Measurements from ENCODE around the gene PGAP3. TPM values are rescaled to one million over a fixed set of nuclear protein-coding genes. Genes with fewer than 3 reads are reported as not detected.
A peak's percentile ranks its signal among the peaks of the same experiment; 100 is the strongest.

The PGAP3 gene
- total RNA-seq, 4 donors from 2014 or later: 19.9 to 82.6 (median 46.2) TPM

DNA sequence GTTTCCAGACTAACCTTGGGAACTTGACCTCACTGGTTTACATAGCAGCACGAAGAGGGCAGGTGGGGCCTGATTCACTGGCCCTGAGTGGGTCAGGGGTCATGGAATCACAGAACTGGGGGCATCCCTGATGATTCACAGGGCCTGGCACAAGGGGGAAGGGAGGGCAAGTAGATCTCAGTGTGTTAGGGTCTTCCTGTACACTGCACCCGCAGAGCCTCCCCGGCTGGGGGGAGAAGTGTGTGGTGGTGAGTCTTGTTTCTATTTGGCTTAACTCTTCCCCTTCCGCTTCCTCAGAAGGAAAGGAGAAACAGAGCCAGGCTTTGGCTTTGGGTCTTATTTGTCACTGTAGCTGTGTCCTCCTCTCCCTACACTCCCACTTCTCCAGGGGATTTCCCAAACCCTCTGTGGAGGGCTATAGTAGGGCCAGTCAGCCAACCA, 47.2 kb downstream of the PGAP3 start:
- Histone ChIP-seq H3K27ac (no peak overlapping the region), H3K4me1 (peaks cover 16 to 60% (median 42%) of the 10 kb centered on the region in 4 donors), H3K4me3 (no peak overlapping the region), H3K36me3 (no peaks in the 10 kb centered on the region), H3K27me3 (no peaks in the 10 kb centered on the region), H3K9me3 (no peaks in the 10 kb centered on the region)
- in situ Hi-C loops (cut with MboI; ENCODE audit: low pct_ligation_motif_present in 1 of 4, low pct_unique_long_range_greater_than_20kb in 1 of 4, low sequenced_read_pairs in 3 of 4): loop anchor here in 1 of 4 donors (25.0 kb wide), 1 partner anchor 97 kb away; the partner anchor contains the start of genes GRB7 and MIEN1
- intact Hi-C loops (cut with DNase I; ENCODE audit: low total_unique reads): no loop called here
- DNase-seq: no peak
- 39% methylated on average over 4 of the region's 4 CpGs; no CpG with 5 or more reads in 1 of the 2 donors for WGBS, 2 donors (ENCODE audit: low coverage in 1 of 2)
- TF ChIP-seq POLR2AphosphoS5 (IDR thresholded peaks at IDR 0.05) (no peak), POLR2A (IDR thresholded peaks at IDR 0.05) (no peak), EP300 (IDR thresholded peaks at IDR 0.05; ENCODE audit: low read depth) (no peak)
- TF ChIP-seq, protein P1, sequence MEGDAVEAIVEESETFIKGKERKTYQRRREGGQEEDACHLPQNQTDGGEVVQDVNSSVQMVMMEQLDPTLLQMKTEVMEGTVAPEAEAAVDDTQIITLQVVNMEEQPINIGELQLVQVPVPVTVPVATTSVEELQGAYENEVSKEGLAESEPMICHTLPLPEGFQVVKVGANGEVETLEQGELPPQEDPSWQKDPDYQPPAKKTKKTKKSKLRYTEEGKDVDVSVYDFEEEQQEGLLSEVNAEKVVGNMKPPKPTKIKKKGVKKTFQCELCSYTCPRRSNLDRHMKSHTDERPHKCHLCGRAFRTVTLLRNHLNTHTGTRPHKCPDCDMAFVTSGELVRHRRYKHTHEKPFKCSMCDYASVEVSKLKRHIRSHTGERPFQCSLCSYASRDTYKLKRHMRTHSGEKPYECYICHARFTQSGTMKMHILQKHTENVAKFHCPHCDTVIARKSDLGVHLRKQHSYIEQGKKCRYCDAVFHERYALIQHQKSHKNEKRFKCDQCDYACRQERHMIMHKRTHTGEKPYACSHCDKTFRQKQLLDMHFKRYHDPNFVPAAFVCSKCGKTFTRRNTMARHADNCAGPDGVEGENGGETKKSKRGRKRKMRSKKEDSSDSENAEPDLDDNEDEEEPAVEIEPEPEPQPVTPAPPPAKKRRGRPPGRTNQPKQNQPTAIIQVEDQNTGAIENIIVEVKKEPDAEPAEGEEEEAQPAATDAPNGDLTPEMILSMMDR (IDR thresholded peaks at IDR 0.05): no peak

DNA sequence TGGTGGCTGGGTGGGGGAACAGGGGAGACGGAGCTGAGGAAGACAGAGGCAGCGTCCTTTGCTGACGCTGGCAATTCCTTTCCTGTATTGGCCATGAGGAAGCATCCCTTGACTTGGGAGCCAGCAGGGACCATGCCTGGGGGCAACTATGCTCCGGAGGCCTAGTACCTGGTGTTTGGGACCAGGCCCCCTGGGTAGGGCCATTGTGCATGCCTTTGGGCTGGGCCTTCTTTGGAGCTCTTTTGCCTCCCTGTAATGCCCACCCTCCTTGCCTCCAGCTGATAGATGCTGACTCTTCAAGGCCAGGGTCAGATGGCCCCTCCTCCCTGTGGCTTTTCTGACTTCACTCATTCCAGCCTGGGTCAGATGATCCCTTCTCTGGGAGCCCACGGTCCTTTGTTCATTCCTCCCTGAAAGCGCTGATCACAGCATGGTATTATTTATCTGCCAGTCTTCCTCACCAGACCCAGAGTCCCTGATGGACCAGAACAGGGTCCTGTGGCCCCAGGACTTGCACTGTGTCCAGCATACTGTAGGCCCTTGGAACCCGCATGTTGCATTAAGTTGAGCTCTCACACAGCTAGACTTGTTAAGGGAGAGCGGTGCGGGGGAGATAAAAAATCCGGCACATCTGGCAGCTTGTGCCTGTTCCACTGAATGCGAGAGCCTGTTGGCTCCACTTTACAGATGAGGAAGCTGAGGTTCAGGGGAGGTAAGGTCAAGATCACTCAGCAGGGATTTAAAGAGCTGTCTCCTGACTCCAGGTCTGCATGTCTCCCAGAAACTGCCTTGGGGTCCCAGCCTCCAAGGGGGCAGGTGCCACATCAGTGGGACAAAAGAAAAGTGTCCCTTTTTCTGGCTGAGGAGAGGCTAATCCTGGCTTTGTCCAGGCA, 48.0 kb downstream of the PGAP3 start:
- TF ChIP-seq POLR2AphosphoS5 (IDR thresholded peaks at IDR 0.05) (no peak), POLR2A (IDR thresholded peaks at IDR 0.05) (no peak), EP300 (IDR thresholded peaks at IDR 0.05; ENCODE audit: low read depth) (no peak)
- TF ChIP-seq, protein P1 (IDR thresholded peaks at IDR 0.05): no peak
- in situ Hi-C loops (cut with MboI; ENCODE audit: low pct_ligation_motif_present in 1 of 4, low pct_unique_long_range_greater_than_20kb in 1 of 4, low sequenced_read_pairs in 3 of 4) (loop anchor here in 1 of 4 donors (25.0 kb wide), 1 partner anchor 97 kb away; the partner anchor contains the start of genes GRB7 and MIEN1), intact Hi-C loops (cut with DNase I; ENCODE audit: low total_unique reads) (loop anchor here (10.0 kb wide), 1 partner anchor 115 kb away; no protein-coding TSS in a partner anchor)
- H3K4me1 ChIP-seq: peaks cover 17 to 68% (median 44%) of the 10 kb centered on the region in 4 donors
- DNase-seq: no peak
- H3K9me3 ChIP-seq: no peaks in the 10 kb centered on the region
- H3K4me3 ChIP-seq: no peak overlapping the region
- H3K36me3 ChIP-seq: no peaks in the 10 kb centered on the region
- H3K27ac ChIP-seq: no peak overlapping the region
- no peaks in the 10 kb centered on the region for H3K27me3 ChIP-seq
- 92% methylated on average over 11 of the region's 11 CpGs; no CpG with 5 or more reads in 1 of the 2 donors for WGBS, 2 donors (ENCODE audit: low coverage in 1 of 2)

DNA sequence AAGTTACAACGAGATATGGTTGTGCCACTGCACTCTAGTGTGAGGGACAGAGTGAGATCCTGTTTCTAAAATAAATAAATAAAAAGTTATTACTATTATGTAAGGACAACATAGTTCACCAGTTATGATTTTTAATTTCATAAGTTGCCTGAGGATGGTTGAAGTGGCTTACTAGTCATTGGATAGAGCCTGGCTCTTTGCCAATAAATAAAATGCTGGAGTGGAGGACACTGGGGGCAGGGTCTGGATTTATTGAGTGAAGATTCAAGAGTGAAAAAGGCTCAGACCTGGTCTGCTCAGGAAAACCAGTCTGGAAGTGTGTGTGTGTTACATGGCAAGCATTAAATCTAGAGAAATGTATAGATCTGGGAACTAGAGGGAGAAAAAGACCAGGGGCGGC, 48.8 kb downstream of the PGAP3 start:
- Histone ChIP-seq H3K27me3 (no peaks in the 10 kb centered on the region), H3K4me3 (no peak overlapping the region), H3K4me1 (peaks cover 23 to 76% (median 50%) of the 10 kb centered on the region in 4 donors), H3K9me3 (no peaks in the 10 kb centered on the region), H3K27ac (no peak overlapping the region), H3K36me3 (no peaks in the 10 kb centered on the region)
- intact Hi-C loops (cut with DNase I; ENCODE audit: low total_unique reads): loop anchor here (10.0 kb wide), 1 partner anchor 116 kb away; no protein-coding TSS in a partner anchor
- 59 to 92% methylated on average over 2 of the region's 2 CpGs for WGBS, 2 donors (ENCODE audit: low coverage in 1 of 2)
- in situ Hi-C loops (cut with MboI; ENCODE audit: low pct_ligation_motif_present in 1 of 4, low pct_unique_long_range_greater_than_20kb in 1 of 4, low sequenced_read_pairs in 3 of 4): loop anchor here in 1 of 4 donors (25.0 kb wide), 1 partner anchor 98 kb away; the partner anchor contains the start of genes GRB7 and MIEN1
- DNase-seq: no peak
- TF ChIP-seq POLR2A (IDR thresholded peaks at IDR 0.05) (no peak), POLR2AphosphoS5 (IDR thresholded peaks at IDR 0.05) (no peak), EP300 (IDR thresholded peaks at IDR 0.05; ENCODE audit: low read depth) (no peak)
- TF ChIP-seq, protein P1 (IDR thresholded peaks at IDR 0.05): no peak

DNA sequence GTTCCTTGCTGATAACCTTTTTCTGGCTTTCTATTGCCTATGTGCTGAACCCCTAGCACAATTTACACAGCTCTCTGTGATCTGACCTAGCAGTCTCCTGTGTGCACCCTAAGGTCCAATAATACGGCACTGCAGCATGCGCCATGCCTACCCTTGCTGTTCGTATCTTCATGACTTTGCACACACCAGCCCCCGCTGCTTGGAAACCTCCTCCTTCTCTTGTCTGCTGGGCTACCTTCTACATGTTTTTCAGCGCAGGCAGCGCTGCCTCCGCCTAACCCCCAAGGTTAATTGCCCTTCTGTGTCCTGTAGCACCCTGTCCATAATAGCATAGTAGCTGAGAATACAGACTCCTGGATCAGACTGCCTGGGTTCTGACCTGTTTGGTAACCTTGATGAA, 49.5 kb downstream of the PGAP3 start:
- TF ChIP-seq EP300 (IDR thresholded peaks at IDR 0.05; ENCODE audit: low read depth) (no peak), POLR2AphosphoS5 (IDR thresholded peaks at IDR 0.05) (no peak)
- no peak overlapping the region for H3K27ac ChIP-seq
- no peaks in the 10 kb centered on the region for H3K9me3 ChIP-seq
- intact Hi-C loops (cut with DNase I; ENCODE audit: low total_unique reads) (loop anchor here (10.0 kb wide), 1 partner anchor 116 kb away; no protein-coding TSS in a partner anchor), in situ Hi-C loops (cut with MboI; ENCODE audit: low pct_ligation_motif_present in 1 of 4, low pct_unique_long_range_greater_than_20kb in 1 of 4, low sequenced_read_pairs in 3 of 4) (loop anchor here in 1 of 4 donors (25.0 kb wide), 1 partner anchor 99 kb away; the partner anchor contains the start of genes GRB7 and MIEN1)
- no peaks in the 10 kb centered on the region for H3K36me3 ChIP-seq
- WGBS, 2 donors (ENCODE audit: low coverage in 1 of 2): 82 to 93% methylated on average over 5 to 7 of the region's 7 CpGs
- peaks cover 30 to 83% (median 57%) of the 10 kb centered on the region in 4 donors for H3K4me1 ChIP-seq
- DNase-seq: no peak
- H3K27me3 ChIP-seq: no peaks in the 10 kb centered on the region
- peak overlapping the region in 1 of 4 donors; percentile 71 for H3K4me3 ChIP-seq

All from transverse colon (tissue), 4 donors.